WERI-Rb-1 (cell line): ENCODE results near the gene HACD4.

ENCODE experiments used
- DNase-seq: peaks from one replicate; pipeline ENCODE4 v3.0.0-alpha.2; 2020
- H3K27ac ChIP-seq: fragments of 250-450 bp; sonication (Bioruptor Pico); 2 replicates; pipeline ENCODE4 v1.5.1; 2020; ENCODE audit warnings: mild to moderate bottlenecking, moderate library complexity
- H3K27me3 ChIP-seq: fragments of 250-450 bp; sonication (Bioruptor Pico); 2 replicates; pipeline ENCODE4 v1.5.1; 2021; ENCODE audit warnings: mild to moderate bottlenecking, low read depth, moderate library complexity; ENCODE audit not compliant: insufficient read depth, severe bottlenecking
- H3K36me3 ChIP-seq: fragments of 250-450 bp; sonication (Bioruptor Pico); 2 replicates; pipeline ENCODE4 v1.5.1; 2020; ENCODE audit warnings: mild to moderate bottlenecking, moderate library complexity
- H3K4me3 ChIP-seq: 2 replicates; pipeline ENCODE4 v1.5.1; 2011; ENCODE audit warnings: low read depth, mild to moderate bottlenecking, control low read depth, low read length
- H3K9me3 ChIP-seq: fragments of 250-450 bp; sonication (Bioruptor Pico); 2 replicates; pipeline ENCODE4 v1.5.1; 2021; ENCODE audit warnings: mild to moderate bottlenecking, moderate library complexity; ENCODE audit not compliant: severe bottlenecking
- TF ChIP-seq, protein P1 (sequence below): IDR thresholded peaks from 2 replicates; pipeline ENCODE4 v1.5.1; 2011; ENCODE audit warnings: low read depth, mild to moderate bottlenecking, control low read depth, inconsistent platforms, low read length

HACD4 gene

DNA sequence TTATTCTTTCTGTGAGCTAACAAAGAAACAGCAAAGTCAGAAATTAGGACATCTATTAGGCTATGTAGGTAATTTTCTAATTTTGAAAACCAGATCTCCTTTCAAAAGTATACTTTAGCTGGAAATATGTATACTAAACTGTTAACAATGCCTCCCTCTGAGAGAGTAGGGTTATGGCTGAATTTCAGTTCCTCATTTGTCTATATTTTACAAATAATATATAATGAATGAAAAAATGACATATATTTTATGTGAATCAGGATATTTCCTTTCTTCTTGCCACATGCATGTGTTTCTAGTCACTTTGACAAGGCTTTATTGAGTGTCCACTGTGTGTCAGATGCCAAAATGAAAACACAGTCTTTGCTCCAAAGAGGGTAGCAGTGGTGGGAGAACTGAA lies 15.4 kb downstream of the HACD4 start:
- no peak for DNase-seq
- Histone ChIP-seq H3K27ac (no peak overlapping the region), H3K36me3 (no peaks in the 10 kb centered on the region), H3K9me3 (no peaks in the 10 kb centered on the region), H3K4me3 (no peak overlapping the region), H3K27me3 (no peaks in the 10 kb centered on the region)
- TF ChIP-seq, protein P1, sequence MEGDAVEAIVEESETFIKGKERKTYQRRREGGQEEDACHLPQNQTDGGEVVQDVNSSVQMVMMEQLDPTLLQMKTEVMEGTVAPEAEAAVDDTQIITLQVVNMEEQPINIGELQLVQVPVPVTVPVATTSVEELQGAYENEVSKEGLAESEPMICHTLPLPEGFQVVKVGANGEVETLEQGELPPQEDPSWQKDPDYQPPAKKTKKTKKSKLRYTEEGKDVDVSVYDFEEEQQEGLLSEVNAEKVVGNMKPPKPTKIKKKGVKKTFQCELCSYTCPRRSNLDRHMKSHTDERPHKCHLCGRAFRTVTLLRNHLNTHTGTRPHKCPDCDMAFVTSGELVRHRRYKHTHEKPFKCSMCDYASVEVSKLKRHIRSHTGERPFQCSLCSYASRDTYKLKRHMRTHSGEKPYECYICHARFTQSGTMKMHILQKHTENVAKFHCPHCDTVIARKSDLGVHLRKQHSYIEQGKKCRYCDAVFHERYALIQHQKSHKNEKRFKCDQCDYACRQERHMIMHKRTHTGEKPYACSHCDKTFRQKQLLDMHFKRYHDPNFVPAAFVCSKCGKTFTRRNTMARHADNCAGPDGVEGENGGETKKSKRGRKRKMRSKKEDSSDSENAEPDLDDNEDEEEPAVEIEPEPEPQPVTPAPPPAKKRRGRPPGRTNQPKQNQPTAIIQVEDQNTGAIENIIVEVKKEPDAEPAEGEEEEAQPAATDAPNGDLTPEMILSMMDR = no peak

DNA sequence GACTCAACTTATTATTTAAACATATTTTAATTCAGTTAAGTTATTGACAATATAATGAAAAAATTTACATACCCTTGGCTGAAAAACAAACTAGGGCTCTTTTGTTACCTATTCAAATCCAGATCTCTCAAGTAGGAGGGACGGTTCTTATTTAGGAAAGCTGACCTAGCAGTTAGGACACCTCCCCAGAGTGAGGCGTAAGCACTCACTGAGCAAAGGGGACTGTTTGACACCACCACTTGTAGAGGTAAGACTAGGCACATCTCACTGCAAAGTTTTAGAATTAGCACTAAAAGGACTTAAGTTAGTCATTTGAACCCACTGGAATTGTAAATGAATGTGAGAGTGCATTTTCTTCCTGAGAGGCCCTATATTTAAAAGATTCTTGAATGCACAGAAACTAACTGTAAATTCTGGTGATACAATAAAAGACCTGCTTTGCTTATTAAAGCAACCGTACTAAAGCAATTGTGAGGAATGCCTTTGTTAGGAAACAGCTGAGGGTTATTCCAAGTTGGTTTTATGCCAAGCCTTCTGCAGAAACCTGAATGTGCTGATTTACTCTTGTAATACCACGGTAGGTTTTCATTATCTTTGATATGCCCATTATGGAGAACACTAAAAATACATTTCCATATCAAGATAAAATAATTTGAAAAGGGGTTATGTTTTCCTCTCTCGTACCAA lies 16.2 kb downstream of the HACD4 start:
- no peak overlapping the region for H3K4me3 ChIP-seq
- H3K9me3 ChIP-seq = no peaks in the 10 kb centered on the region
- no peak for DNase-seq
- H3K36me3 ChIP-seq = no peaks in the 10 kb centered on the region
- TF ChIP-seq, protein P1 = no peak
- H3K27me3 ChIP-seq = no peaks in the 10 kb centered on the region
- no peak overlapping the region for H3K27ac ChIP-seq

DNA sequence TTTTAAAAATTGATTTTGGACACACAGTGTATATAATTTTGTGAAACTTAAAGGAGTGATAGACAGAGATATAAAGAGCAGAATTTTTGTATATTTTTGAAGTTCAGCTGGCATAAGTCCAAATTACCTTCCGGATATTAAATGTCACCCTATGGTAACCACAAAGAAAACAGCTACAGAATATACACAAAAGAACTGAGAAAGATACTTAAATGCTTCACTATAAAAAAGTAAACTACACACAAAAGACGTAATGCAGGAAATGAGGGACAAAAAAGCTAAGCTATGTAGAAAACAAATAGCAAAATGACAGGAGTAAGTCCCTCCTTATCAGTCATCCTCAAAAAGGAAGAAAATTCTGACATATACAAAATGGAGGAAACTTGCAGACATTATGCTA lies 29.4 kb downstream of the HACD4 start:
- Histone ChIP-seq H3K9me3 (no peaks in the 10 kb centered on the region), H3K4me3 (no peak overlapping the region), H3K36me3 (no peaks in the 10 kb centered on the region), H3K27me3 (no peaks in the 10 kb centered on the region), H3K27ac (no peak overlapping the region)
- TF ChIP-seq, protein P1 = no peak
- no peak for DNase-seq

DNA sequence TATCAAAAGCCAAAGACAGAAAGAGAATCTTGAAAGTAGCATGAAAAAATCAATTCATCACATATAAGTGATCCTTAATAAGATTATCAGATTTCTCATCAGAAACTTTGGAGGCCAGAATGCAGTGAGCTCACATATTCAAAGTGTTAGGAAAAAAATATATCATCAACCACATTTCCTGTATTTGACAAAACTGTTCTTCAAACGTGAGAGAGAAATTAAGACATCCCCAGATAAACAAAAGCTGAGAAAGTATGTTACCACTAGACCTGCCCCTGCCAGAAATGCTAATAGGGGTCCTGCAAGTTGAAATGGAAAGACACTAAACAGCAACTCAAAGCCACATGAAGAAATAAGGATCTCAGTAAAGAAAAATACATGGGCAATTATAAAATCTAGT lies 29.9 kb downstream of the HACD4 start:
- no peaks in the 10 kb centered on the region for H3K36me3 ChIP-seq
- H3K27ac ChIP-seq = no peak overlapping the region
- DNase-seq = no peak
- H3K9me3 ChIP-seq = no peaks in the 10 kb centered on the region
- TF ChIP-seq, protein P1 = no peak
- H3K4me3 ChIP-seq = no peak overlapping the region
- no peaks in the 10 kb centered on the region for H3K27me3 ChIP-seq

DNA sequence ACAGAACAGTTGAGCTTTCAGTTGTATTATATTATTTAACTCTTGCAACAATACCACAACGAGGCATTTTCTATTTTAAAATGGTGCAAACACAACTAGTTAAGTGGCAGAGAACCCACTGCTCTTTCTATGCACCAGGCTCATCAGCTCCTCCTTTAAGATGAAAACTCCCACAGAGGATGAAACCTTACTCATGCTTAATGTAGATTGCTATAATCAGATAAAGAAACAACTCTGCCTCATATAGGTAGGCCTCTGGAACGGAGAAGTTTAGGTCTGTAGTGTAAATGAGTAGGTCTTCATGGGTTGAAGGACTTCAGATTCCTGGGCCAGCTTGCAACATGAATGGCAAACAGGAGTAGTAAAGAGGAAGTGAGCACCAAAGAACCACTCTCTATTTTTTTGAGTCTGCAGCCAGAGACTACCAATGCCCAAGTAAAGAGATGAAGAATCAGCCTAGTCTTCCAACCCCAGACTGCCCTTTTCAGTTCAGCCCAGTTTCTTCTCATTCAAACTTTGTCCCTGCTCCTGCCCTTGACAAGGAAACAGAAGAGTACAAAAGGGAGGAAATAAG lies 33.9 kb downstream of the HACD4 start:
- Histone ChIP-seq H3K4me3 (no peak overlapping the region), H3K27ac (no peak overlapping the region), H3K36me3 (no peaks in the 10 kb centered on the region), H3K27me3 (no peaks in the 10 kb centered on the region), H3K9me3 (no peaks in the 10 kb centered on the region)
- no peak for DNase-seq
- TF ChIP-seq, protein P1 = no peak

DNA sequence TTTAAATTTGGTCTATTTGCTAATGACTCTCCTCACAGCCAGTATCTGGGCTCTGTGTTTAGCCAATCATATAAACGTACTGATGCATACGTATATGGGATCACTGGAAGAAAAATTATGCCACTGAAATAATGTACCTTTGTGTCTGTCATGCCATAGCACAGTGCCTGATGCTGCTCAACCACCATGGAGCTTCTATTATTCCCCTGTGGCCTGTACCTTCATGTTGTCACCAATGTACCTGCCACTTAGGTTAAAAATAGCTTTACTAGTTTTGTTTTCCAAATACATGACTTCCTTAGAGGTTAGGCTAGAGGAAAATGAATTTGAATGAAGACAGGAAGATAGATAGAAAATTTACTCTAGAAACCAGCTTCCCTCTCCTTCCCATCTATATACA lies 34.6 kb downstream of the HACD4 start:
- no peak overlapping the region for H3K4me3 ChIP-seq

More for the DNA sequence above, 34.6 kb downstream of the HACD4 start:
- no peaks in the 10 kb centered on the region for H3K27me3 ChIP-seq
- H3K27ac ChIP-seq = no peak overlapping the region
- DNase-seq = no peak
- no peaks in the 10 kb centered on the region for H3K36me3 ChIP-seq
- TF ChIP-seq, protein P1 = no peak
- H3K9me3 ChIP-seq = no peaks in the 10 kb centered on the region
